ENCODE data around the gene ANO1.

Gene ANO1

GRCh38 chr11:70092959-70093715 is 15.0 kb downstream of the ANO1 start:
- no peak for FAIRE-seq
- DNase-seq (ENCODE audit: insufficient read length, low spot score), result no peak

- DNase-seq (ENCODE audit: insufficient read length, low spot score) (peak; percentile 45), FAIRE-seq (no peak)
Observed at GRCh38 chr11:70095541-70096252, 17.6 kb downstream of the ANO1 start.

- DNase-seq (ENCODE audit: insufficient read length, low spot score), result no peak
- no peak for FAIRE-seq
Observed at GRCh38 chr11:70097783-70098563, 19.9 kb downstream of the ANO1 start.

DNA sequence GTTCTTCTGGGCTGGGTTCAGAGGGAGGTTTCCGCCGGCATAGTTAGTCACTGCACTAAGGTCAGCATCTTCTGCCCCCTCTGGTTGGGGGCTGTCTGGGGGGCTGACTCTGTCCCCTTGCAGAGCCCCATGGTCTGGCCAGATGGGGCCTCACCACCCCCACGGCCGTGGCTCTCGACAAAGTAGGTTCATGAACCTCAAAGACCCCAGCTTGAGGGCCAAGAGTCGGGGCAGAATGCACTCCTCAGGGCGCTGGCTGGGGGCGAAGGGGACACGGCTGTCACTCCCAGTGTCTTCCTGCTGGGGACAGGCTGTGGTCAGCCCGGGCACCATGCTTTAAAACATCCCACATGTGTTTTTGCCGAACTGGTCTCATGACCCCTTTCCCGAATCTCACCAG is 20.8 kb downstream of the ANO1 start:
- FAIRE-seq (no peak), DNase-seq (ENCODE audit: insufficient read length, low spot score) (no peak)

- no peak for DNase-seq (ENCODE audit: insufficient read length, low spot score)
Observed at GRCh38 chr11:70099578-70100279, 21.6 kb downstream of the ANO1 start.

GRCh38 chr11:70100280-70100603 is 22.1 kb downstream of the ANO1 start:
- FAIRE-seq (no peak), DNase-seq (ENCODE audit: insufficient read length, low spot score) (no peak)

More at GRCh38 chr11:70099578-70100279, 21.6 kb downstream of the ANO1 start:
- no peak for FAIRE-seq

- DNase-seq (ENCODE audit: insufficient read length, low spot score) (no peak), FAIRE-seq (no peak)
Observed at GRCh38 chr11:70100791-70101190, 22.7 kb downstream of the ANO1 start.

GRCh38 chr11:70103256-70103975 is 25.3 kb downstream of the ANO1 start:
- DNase-seq (ENCODE audit: insufficient read length, low spot score) (no peak), FAIRE-seq (no peak)

GRCh38 chr11:70104419-70104818 is 26.3 kb downstream of the ANO1 start:
- FAIRE-seq (no peak), DNase-seq (ENCODE audit: insufficient read length, low spot score) (no peak)

GRCh38 chr11:70104961-70105360 is 26.8 kb downstream of the ANO1 start:
- DNase-seq (ENCODE audit: insufficient read length, low spot score) (no peak), FAIRE-seq (no peak)

DNA sequence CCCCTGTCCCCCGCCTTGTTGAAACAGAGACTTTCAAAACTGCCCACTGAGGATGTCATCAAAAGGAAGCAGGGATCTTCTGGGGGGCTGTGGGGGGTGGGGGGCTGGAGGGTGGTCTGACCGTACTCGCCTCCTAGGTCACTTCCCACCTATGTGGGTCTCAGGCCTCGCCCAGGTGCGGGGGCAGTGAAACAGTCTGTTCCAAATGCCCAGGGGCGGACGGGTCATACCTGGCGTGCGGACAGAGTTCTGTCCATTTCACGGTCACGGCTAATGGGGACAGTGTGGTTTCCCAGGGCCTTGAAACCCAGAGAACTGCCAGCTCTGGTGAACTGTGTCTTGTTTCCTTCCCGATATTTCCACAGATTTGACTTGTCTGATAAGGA is 27.2 kb downstream of the ANO1 start:
- no peak for DNase-seq (ENCODE audit: insufficient read length, low spot score)
- no peak for FAIRE-seq

DNA sequence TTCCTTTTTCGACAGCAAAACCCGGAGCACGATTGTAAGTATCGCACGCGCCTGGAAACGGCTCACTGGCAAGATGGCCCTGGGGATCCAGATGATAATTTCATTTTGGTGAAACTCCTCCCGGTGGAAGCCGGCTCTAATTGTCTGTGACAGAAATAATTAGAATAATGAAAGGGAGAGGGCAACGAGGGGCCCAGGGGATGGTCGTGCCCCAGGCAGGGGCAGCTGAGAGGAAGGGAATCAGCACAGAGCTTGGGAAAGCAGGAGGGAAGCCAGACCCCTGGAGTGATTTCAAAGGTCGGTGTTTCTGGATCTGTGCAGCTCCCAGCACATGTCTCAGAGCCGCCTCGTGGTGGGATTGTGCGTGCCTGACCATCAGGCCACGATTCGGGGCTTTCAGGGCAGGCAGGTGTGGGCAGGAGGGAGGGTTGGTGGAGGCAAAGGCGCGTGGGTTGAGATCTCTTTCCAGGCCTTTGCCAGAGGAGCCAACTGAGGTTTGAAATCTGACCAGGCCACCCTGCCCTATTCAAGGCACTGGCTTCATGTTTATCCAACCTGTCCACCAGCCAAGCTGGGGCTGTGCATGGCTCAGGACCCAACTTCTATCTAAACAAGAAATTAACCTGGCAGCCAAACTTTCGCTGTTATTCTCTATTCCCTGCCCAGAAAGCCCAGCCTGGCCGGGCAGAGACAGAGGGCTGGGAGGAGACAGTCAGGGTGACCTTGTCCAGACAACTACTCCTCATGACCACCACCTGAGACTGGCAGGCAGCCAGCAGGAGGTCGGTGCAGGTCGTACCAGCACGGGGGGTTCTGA is 27.8 kb downstream of the ANO1 start:
- FAIRE-seq, result no peak
- DNase-seq (ENCODE audit: insufficient read length, low spot score), result no peak

- FAIRE-seq (peak; percentile 71), DNase-seq (ENCODE audit: insufficient read length, low spot score) (no peak)
Observed at GRCh38 chr11:70106757-70107156, 28.6 kb downstream of the ANO1 start.

DNA sequence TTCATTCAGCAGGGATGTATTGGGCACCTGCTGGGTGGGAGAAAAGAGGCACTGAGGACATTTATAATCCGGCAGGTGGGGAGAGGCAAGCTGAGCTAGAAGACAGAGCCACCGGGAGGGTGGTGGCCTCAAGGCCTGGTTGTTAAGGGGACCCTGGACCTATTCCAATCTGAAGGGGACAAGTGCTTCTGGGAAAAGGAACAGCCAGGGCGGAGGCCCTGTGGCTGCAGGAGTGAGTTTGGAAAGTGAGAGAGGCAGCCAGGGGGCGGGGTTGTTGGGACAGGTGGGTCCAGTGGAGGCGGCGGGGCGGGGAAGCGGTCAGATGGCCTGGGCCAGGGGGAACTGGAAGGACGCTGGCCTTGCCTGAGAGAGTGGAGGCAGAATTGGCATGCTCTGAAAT is 29.1 kb downstream of the ANO1 start:
- no peak for FAIRE-seq
- DNase-seq (ENCODE audit: insufficient read length, low spot score), result no peak

DNA sequence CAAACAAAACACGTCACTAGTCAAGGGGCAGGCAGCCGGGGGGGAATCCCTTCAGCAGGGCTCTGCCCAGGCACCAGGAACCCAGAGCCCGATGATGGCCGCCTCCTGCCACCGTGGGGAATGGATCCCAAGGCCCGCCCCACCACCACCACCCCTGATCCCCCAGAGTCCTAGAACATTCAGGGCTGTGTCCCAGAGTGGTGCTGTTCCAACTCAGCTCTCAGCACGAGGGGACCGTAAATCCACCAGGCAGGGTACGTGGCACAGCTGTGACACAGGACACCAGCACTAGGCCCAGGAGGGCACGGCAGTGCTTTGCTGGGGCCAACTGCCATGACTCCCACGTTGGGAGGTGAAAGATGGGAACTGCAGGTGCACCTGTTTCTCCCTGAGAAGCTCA is 29.6 kb downstream of the ANO1 start:
- DNase-seq (ENCODE audit: insufficient read length, low spot score) (no peak), FAIRE-seq (no peak)

- no peak for FAIRE-seq
- no peak for DNase-seq (ENCODE audit: insufficient read length, low spot score)
Observed at GRCh38 chr11:70108250-70108649, 30.1 kb downstream of the ANO1 start.

- FAIRE-seq (peak; percentile 69), DNase-seq (ENCODE audit: insufficient read length, low spot score) (no peak)
Observed at GRCh38 chr11:70109006-70109405, 30.9 kb downstream of the ANO1 start.

DNA sequence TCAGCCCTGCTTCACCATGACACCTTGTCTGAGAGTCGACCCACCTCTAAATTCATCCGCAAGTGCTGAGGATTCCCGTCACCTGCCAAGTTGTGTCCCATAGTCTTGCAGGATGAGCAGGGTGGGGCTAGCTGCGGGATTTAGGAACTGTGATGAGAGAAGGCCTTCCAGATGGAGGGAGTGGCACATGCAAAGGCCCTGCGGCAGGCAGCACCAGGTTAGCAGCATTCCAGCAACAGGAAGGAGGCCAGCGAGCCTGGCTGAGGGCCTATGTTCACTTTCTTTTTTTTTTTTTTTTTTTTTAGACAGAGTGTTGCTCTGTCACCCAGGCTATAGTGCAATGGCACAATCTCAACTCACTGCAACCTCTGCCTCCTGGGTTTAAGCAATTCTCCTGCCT is 31.8 kb downstream of the ANO1 start:
- no peak for DNase-seq (ENCODE audit: insufficient read length, low spot score)
- FAIRE-seq, result no peak

GRCh38 chr11:70110538-70111055 is 32.5 kb downstream of the ANO1 start:
- FAIRE-seq (no peak), DNase-seq (ENCODE audit: insufficient read length, low spot score) (no peak)
